GM12891 (cell line): ENCODE measurements around the gene SUPT6H.
A peak's percentile ranks its signal among the peaks of the same experiment; 100 is the strongest.

ENCODE experiments used
- POLR2A ChIP-seq: IDR thresholded peaks from 2 replicates; pipeline ENCODE4 v1.6.1; 2011; ENCODE audit warnings: low read depth, low read length, control low read depth
- POLR2AphosphoS5 ChIP-seq: IDR thresholded peaks from 2 replicates; pipeline ENCODE4 v1.6.1; 2011; ENCODE audit warnings: low read depth, low read length, control low read depth
- TAF1 ChIP-seq: IDR thresholded peaks from 2 replicates; pipeline ENCODE4 v1.6.1; 2011; ENCODE audit warnings: low read depth, low read length, control low read depth

DNA sequence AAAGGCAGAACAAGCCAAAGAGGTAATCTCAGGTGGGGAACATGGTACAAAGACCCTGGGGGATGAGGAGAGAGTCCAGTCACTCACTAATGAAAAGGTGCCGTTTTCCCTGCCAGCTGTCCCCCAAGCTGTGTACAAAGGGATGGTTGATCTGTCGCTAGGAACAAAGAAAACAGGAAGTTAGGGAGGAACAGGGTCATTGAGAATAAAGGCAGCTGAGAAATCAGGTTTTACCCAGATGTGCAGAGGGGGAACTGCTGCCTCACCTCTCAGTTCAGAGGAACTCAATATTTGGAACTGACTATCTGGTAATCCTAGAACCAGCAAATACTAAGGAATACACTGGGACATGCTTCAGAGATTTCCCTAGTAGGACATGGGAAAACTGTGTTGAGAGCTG, 49.5 kb upstream of the SUPT6H start:
- TF ChIP-seq TAF1 (no peak), POLR2A (0 out of 2 replicates have a peak, but pooled peaks have one; percentile 19), POLR2AphosphoS5 (no peak)
